ENCODE measurements around the gene KSR2.

KSR2 gene

DNA sequence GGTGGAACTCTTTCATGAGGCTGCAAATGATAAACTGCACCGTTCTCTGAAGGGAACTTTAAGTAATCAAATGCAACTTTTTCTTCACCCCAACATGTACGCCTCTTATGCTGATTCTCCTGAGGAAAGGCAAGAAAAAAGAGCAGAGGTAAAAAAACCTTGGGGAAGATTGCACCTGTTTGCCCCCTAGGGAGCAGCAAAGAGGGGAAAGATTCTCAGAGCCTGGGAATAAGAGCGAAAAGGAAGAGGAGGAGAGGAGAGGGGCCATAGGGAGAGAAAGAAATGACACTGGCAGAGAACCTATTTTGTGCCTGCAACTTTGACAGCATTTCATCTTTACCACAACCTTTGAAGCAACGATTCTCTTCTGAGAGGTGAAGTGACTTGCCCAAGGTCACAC is 254.6 kb downstream of the KSR2 start:
- no peak for TF ChIP-seq ZNF274 (IDR thresholded peaks at IDR 0.05; ENCODE audit: low read depth, low read length)
- no peak for TF ChIP-seq SUZ12 (IDR thresholded peaks at IDR 0.05; ENCODE audit: extremely low read depth, insufficient read depth, insufficient read length)
- Histone ChIP-seq H3K36me3 (ENCODE audit: insufficient read depth, insufficient read length, low read length) (no peaks in the 10 kb centered on the region), H3K9me3 (ENCODE audit: insufficient read depth, low read length) (no peaks in the 10 kb centered on the region), H3K4me1 (ENCODE audit: insufficient read depth, insufficient read length) (no peaks in the 10 kb centered on the region), H3K4me3 (ENCODE audit: insufficient read length, low read depth) (no peak overlapping the region), H3K9ac (ENCODE audit: insufficient read length, low read depth) (no peak overlapping the region), H3K27me3 (ENCODE audit: insufficient read depth, insufficient read length) (no peaks in the 10 kb centered on the region)
- no peak for DNase-seq (ENCODE audit: low read depth, low spot score)

DNA sequence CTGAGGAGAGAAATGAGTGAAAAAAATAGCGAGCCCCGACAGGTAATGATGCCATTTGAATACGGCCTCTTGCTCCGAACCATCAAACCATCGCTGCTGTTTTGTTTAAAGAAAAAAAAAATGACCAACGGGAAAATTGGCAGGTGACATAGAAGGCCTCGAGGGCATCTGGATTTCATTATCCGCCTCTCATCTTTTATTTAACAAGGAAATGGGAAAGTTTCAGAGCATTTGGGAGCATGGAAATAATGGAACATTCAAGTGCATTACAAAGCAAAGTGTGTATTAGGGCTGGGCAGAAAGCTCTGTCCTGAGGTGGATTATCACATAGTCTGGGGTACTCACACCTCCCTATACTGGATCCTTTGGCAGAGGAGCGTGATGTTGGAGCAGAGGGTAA is 258.7 kb downstream of the KSR2 start:
- Histone ChIP-seq H3K27me3 (ENCODE audit: insufficient read depth, insufficient read length) (no peaks in the 10 kb centered on the region), H3K36me3 (ENCODE audit: insufficient read depth, insufficient read length, low read length) (no peaks in the 10 kb centered on the region), H3K4me1 (ENCODE audit: insufficient read depth, insufficient read length) (no peaks in the 10 kb centered on the region), H3K9ac (ENCODE audit: insufficient read length, low read depth) (no peak overlapping the region), H3K9me3 (ENCODE audit: insufficient read depth, low read length) (no peaks in the 10 kb centered on the region), H3K4me3 (ENCODE audit: insufficient read length, low read depth) (no peak overlapping the region)
- no peak for TF ChIP-seq SUZ12 (IDR thresholded peaks at IDR 0.05; ENCODE audit: extremely low read depth, insufficient read depth, insufficient read length)
- TF ChIP-seq YY1 (IDR thresholded peaks at IDR 0.05; ENCODE audit: insufficient read depth, insufficient read length), result no peak
- no peak for TF ChIP-seq ZNF274 (IDR thresholded peaks at IDR 0.05; ENCODE audit: low read depth, low read length)
- no peak for DNase-seq (ENCODE audit: low read depth, low spot score)

DNA sequence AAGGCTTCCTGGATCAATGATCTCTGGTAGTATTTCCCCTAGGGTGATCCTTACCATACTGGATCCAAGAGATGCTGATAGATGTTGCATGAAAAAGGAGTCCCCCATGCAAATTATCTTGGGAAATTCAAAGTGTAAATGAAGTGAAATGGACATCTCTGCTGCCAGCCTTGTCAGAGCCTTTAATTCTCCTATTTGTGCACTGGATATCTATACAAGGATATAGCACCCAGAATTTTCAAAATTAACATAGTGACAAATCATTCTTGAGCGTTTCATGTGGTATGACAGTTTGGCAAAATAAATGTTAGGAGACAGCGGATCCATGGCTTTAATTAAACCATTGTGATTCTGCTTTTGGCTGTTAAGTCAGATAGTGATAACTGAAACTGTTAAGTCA is 260.9 kb downstream of the KSR2 start:
- no peak for DNase-seq (ENCODE audit: low read depth, low spot score)
- Histone ChIP-seq H3K9me3 (ENCODE audit: insufficient read depth, low read length) (no peaks in the 10 kb centered on the region), H3K27me3 (ENCODE audit: insufficient read depth, insufficient read length) (no peaks in the 10 kb centered on the region), H3K4me3 (ENCODE audit: insufficient read length, low read depth) (no peak overlapping the region), H3K36me3 (ENCODE audit: insufficient read depth, insufficient read length, low read length) (no peaks in the 10 kb centered on the region), H3K9ac (ENCODE audit: insufficient read length, low read depth) (no peak overlapping the region), H3K4me1 (ENCODE audit: insufficient read depth, insufficient read length) (no peaks in the 10 kb centered on the region)
- no peak for TF ChIP-seq SUZ12 (IDR thresholded peaks at IDR 0.05; ENCODE audit: extremely low read depth, insufficient read depth, insufficient read length)
- no peak for TF ChIP-seq ZNF274 (IDR thresholded peaks at IDR 0.05; ENCODE audit: low read depth, low read length)
- no peak for TF ChIP-seq YY1 (IDR thresholded peaks at IDR 0.05; ENCODE audit: insufficient read depth, insufficient read length)

DNA sequence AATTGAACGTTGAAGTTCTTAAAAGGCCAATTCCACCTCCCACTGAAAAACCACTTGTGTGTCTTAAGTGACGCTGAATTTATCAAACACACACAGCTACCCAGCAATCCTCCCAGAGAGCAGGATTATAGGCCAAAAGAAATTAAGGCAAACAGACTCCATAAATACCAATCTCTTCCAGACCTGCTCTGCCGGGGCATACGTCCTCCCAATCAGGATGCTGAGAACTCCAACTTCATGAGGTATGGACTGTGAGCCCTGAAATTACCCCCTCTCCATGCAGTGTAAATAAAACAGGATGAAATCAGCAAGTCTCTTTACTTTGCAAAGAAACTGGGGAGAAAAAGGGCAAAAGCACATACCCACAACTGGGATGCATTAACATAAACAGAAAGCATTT is 265.2 kb downstream of the KSR2 start:
- H3K4me1 ChIP-seq (ENCODE audit: insufficient read depth, insufficient read length), result no peaks in the 10 kb centered on the region
- H3K9ac ChIP-seq (ENCODE audit: insufficient read length, low read depth), result no peak overlapping the region
- TF ChIP-seq ZNF274 (IDR thresholded peaks at IDR 0.05; ENCODE audit: low read depth, low read length) (no peak), SUZ12 (IDR thresholded peaks at IDR 0.05; ENCODE audit: extremely low read depth, insufficient read depth, insufficient read length) (no peak), YY1 (IDR thresholded peaks at IDR 0.05; ENCODE audit: insufficient read depth, insufficient read length) (no peak)
- no peaks in the 10 kb centered on the region for H3K36me3 ChIP-seq (ENCODE audit: insufficient read depth, insufficient read length, low read length)
- no peaks in the 10 kb centered on the region for H3K27me3 ChIP-seq (ENCODE audit: insufficient read depth, insufficient read length)
- no peaks in the 10 kb centered on the region for H3K9me3 ChIP-seq (ENCODE audit: insufficient read depth, low read length)
- H3K4me3 ChIP-seq (ENCODE audit: insufficient read length, low read depth), result no peak overlapping the region
- DNase-seq (ENCODE audit: low read depth, low spot score), result no peak

DNA sequence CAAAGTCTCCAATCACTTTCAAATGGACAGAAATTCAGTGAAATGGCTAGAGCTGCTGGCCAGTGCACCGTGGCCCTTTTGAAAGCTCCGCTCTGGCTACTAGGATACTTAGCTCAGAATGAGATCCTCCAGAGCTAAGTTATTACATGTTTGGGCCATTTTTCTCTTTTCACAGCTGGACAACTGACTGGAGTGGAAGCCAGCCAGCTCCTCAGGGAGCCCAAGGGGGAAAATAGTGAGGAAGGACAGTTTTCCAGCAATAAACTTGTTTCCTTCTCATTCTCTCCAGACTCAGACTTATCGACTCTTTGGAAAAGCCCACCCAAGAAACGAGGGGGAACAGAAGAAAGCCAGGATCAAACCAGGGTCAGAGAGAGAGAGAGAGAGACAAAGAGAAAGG is 266.0 kb downstream of the KSR2 start:
- Histone ChIP-seq H3K4me3 (ENCODE audit: insufficient read length, low read depth) (no peak overlapping the region), H3K27me3 (ENCODE audit: insufficient read depth, insufficient read length) (no peaks in the 10 kb centered on the region), H3K9ac (ENCODE audit: insufficient read length, low read depth) (no peak overlapping the region), H3K4me1 (ENCODE audit: insufficient read depth, insufficient read length) (no peaks in the 10 kb centered on the region), H3K9me3 (ENCODE audit: insufficient read depth, low read length) (no peaks in the 10 kb centered on the region), H3K36me3 (ENCODE audit: insufficient read depth, insufficient read length, low read length) (no peaks in the 10 kb centered on the region)
- DNase-seq (ENCODE audit: low read depth, low spot score), result no peak
- TF ChIP-seq YY1 (IDR thresholded peaks at IDR 0.05; ENCODE audit: insufficient read depth, insufficient read length), result no peak
- no peak for TF ChIP-seq SUZ12 (IDR thresholded peaks at IDR 0.05; ENCODE audit: extremely low read depth, insufficient read depth, insufficient read length)
- no peak for TF ChIP-seq ZNF274 (IDR thresholded peaks at IDR 0.05; ENCODE audit: low read depth, low read length)

DNA sequence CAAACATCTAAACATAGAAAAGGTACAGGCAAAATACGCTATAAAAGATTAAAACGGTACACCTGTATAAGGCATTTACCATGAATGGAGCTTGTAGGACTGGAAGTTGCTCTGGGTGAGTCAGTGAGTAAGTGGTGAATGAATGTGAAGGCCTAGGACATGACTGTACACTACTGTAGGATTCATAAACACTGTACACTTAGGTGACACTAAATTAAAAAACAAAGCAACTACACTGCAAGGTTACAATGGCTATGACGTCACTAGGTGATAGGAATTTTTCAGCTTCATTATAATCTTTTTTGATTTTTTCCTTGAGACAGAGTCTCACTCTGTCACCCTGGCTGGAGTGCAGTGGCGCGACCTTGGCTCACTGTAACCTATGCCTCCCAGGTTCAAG is 269.2 kb downstream of the KSR2 start:
- Histone ChIP-seq H3K36me3 (ENCODE audit: insufficient read depth, insufficient read length, low read length) (no peaks in the 10 kb centered on the region), H3K27me3 (ENCODE audit: insufficient read depth, insufficient read length) (no peaks in the 10 kb centered on the region), H3K4me3 (ENCODE audit: insufficient read length, low read depth) (no peak overlapping the region), H3K9ac (ENCODE audit: insufficient read length, low read depth) (no peak overlapping the region), H3K4me1 (ENCODE audit: insufficient read depth, insufficient read length) (no peaks in the 10 kb centered on the region), H3K9me3 (ENCODE audit: insufficient read depth, low read length) (no peaks in the 10 kb centered on the region)
- no peak for TF ChIP-seq SUZ12 (IDR thresholded peaks at IDR 0.05; ENCODE audit: extremely low read depth, insufficient read depth, insufficient read length)
- no peak for DNase-seq (ENCODE audit: low read depth, low spot score)

DNA sequence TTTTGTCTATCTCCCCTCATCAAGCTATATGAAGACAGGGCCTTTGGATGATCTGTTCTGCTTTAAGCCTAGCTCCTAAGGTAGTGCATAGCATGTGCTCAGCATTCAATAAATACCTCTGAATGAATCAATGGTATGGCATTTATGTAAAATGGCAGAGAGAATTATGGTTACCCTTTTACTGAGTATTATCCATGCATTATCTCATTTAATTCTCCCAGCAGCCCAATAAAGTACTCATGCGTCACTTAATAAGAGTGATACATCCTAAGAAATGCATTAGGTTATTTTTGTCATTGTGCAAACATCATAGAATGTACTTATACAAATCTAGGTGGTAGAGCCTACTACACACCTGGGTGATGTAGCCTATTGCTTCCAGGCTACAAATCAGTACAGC is 269.7 kb downstream of the KSR2 start:
- no peak for DNase-seq (ENCODE audit: low read depth, low spot score)
- Histone ChIP-seq H3K4me1 (ENCODE audit: insufficient read depth, insufficient read length) (no peaks in the 10 kb centered on the region), H3K9me3 (ENCODE audit: insufficient read depth, low read length) (no peaks in the 10 kb centered on the region), H3K4me3 (ENCODE audit: insufficient read length, low read depth) (no peak overlapping the region), H3K9ac (ENCODE audit: insufficient read length, low read depth) (no peak overlapping the region), H3K27me3 (ENCODE audit: insufficient read depth, insufficient read length) (no peaks in the 10 kb centered on the region), H3K36me3 (ENCODE audit: insufficient read depth, insufficient read length, low read length) (no peaks in the 10 kb centered on the region)
- TF ChIP-seq SUZ12 (IDR thresholded peaks at IDR 0.05; ENCODE audit: extremely low read depth, insufficient read depth, insufficient read length), result no peak
- no peak for TF ChIP-seq YY1 (IDR thresholded peaks at IDR 0.05; ENCODE audit: insufficient read depth, insufficient read length)
- no peak for TF ChIP-seq ZNF274 (IDR thresholded peaks at IDR 0.05; ENCODE audit: low read depth, low read length)

DNA sequence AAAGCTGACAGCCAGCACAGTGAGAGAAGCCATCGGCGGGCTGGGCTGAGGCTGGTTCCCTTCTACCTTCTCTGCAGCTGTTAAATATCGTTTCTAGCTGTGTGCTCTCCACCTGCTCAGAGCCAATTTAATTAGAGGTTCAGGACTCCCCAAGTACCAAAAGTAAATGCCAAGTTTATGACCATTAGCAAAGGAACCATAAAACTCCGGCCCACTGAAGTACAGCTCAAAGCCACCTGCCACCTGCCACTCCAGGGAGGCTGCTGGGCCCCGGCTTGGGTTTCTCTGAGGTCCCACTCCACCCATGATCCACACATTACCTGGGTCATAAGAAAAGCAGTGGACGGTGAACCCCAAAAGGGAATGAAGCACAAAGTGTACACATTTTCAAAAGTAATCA is 272.8 kb downstream of the KSR2 start:
- Histone ChIP-seq H3K36me3 (ENCODE audit: insufficient read depth, insufficient read length, low read length) (no peaks in the 10 kb centered on the region), H3K9me3 (ENCODE audit: insufficient read depth, low read length) (peaks cover 10% of the 10 kb centered on the region; the same call in 1 of the 2 replicates), H3K27me3 (ENCODE audit: insufficient read depth, insufficient read length) (no peaks in the 10 kb centered on the region), H3K4me1 (ENCODE audit: insufficient read depth, insufficient read length) (no peaks in the 10 kb centered on the region), H3K9ac (ENCODE audit: insufficient read length, low read depth) (no peak overlapping the region), H3K4me3 (ENCODE audit: insufficient read length, low read depth) (no peak overlapping the region)
- TF ChIP-seq SUZ12 (IDR thresholded peaks at IDR 0.05; ENCODE audit: extremely low read depth, insufficient read depth, insufficient read length) (no peak), YY1 (IDR thresholded peaks at IDR 0.05; ENCODE audit: insufficient read depth, insufficient read length) (no peak), ZNF274 (IDR thresholded peaks at IDR 0.05; ENCODE audit: low read depth, low read length) (no peak)
- no peak for DNase-seq (ENCODE audit: low read depth, low spot score)
